C4-2B (cell line): ENCODE results near the gene LIPC.
A peak's percentile ranks its signal among the peaks of the same experiment; 100 is the strongest.

Experiments used
- H3K27ac ChIP-seq: fragments of 450-650 bp; 2 replicates; pipeline ENCODE4 v1.5.1; 2017
- CTCF ChIP-seq: fragments of 450-650 bp; conservative IDR thresholded peaks from 2 replicates; pipeline ENCODE4 v1.5.1; 2017; ENCODE audit warnings: mild to moderate bottlenecking
- ZFX ChIP-seq: fragments of 450-650 bp; IDR thresholded peaks from 2 replicates; pipeline ENCODE4 v1.6.1; 2017

The LIPC gene

GRCh38 chr15:58431221-58432149, at the start of gene LIPC:
TSS of gene LIPC (plus strand) at chr15:58431991. CDS start at chr15:58432033, 42 bp downstream.
- H3K27ac ChIP-seq = no peak within 1 kb of the TSS
- no peak for TF ChIP-seq CTCF

- H3K27ac ChIP-seq = peak overlapping the region; percentile 87
- TF ChIP-seq CTCF (no peak), ZFX (no peak)
Measured at GRCh38 chr15:58383876-58384275, 47.9 kb upstream of the LIPC start.

GRCh38 chr15:58384667-58385066, 47.1 kb upstream of the LIPC start:
- TF ChIP-seq ZFX (no peak; the same call in 1 of the 2 replicates), CTCF (no peak)
- H3K27ac ChIP-seq = peak overlapping the region; percentile 87; the same call in 1 of the 2 replicates

GRCh38 chr15:58386081-58386480, 45.7 kb upstream of the LIPC start:
- H3K27ac ChIP-seq = no peak overlapping the region; the same call in 1 of the 2 replicates
- no peak for TF ChIP-seq ZFX
- TF ChIP-seq CTCF = no peak

GRCh38 chr15:58386641-58387040, 45.1 kb upstream of the LIPC start:
- no peak overlapping the region for H3K27ac ChIP-seq
- no peak for TF ChIP-seq CTCF
- no peak for TF ChIP-seq ZFX

- no peak overlapping the region for H3K27ac ChIP-seq
- no peak for TF ChIP-seq ZFX
- TF ChIP-seq CTCF = no peak
Measured at GRCh38 chr15:58387130-58387529, 44.7 kb upstream of the LIPC start.

GRCh38 chr15:58388211-58388610, 43.6 kb upstream of the LIPC start:
- TF ChIP-seq ZFX (no peak), CTCF (no peak)

More at GRCh38 chr15:58388211-58388610, 43.6 kb upstream of the LIPC start:
- no peak overlapping the region for H3K27ac ChIP-seq
